AG09309 (cell line): Measurements from ENCODE around the gene PDCD1LG2.

ENCODE experiments used
- DNase-seq: peaks from one replicate; pipeline ENCODE4 v3.0.0-alpha.2; 2010; ENCODE audit warnings: low read depth
- H3K4me3 ChIP-seq: 2 replicates; pipeline ENCODE4 v1.5.1; 2011; ENCODE audit warnings: mild to moderate bottlenecking, low read depth, low read length, moderate library complexity; ENCODE audit not compliant: control insufficient read depth
- TF ChIP-seq, protein P1 (sequence below): IDR thresholded peaks from 2 replicates; pipeline ENCODE4 v1.5.1; 2011; ENCODE audit warnings: mild to moderate bottlenecking, low read depth, low read length, inconsistent platforms; ENCODE audit not compliant: insufficient read depth, control insufficient read depth; ENCODE audit errors: missing control alignments

Gene PDCD1LG2

DNA sequence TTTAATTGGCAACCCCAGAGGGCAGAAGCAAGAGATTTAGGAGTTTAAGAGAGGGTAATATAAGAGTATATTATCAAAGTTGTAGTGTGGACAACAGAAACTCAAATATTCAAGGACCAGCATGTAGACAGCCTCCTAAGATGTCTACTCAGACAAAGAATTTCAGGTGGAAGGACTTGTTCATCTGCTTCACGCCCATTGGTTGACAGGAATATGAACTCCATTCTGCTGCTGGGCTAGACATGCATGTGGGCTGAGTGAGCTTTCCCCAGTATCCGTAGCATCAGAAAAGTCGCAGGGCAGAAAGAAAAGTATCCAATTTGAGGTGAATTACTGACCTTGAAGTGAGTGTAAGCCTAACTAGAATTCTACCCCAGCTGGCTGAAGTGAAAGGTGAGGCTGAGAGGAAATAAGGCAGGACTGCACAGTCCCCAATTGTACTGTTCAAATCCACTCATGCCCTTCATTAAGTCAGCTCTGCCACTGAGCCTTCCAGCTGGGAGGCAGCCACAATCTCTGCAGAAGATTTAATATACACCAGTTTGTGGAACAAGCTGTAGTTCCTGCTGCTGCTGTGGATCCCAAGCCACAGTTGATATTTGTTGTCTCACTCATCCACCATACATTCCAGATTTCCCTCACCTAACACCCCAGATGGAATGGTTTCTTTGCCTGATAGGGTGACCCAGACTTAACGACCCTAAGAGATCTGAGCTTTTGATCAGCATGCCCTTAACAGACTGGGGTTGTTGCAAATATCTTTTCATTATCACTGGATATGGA lies 41.2 kb downstream of the PDCD1LG2 start:
- TF ChIP-seq, protein P1, sequence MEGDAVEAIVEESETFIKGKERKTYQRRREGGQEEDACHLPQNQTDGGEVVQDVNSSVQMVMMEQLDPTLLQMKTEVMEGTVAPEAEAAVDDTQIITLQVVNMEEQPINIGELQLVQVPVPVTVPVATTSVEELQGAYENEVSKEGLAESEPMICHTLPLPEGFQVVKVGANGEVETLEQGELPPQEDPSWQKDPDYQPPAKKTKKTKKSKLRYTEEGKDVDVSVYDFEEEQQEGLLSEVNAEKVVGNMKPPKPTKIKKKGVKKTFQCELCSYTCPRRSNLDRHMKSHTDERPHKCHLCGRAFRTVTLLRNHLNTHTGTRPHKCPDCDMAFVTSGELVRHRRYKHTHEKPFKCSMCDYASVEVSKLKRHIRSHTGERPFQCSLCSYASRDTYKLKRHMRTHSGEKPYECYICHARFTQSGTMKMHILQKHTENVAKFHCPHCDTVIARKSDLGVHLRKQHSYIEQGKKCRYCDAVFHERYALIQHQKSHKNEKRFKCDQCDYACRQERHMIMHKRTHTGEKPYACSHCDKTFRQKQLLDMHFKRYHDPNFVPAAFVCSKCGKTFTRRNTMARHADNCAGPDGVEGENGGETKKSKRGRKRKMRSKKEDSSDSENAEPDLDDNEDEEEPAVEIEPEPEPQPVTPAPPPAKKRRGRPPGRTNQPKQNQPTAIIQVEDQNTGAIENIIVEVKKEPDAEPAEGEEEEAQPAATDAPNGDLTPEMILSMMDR, result no peak
- DNase-seq, result no peak

DNA sequence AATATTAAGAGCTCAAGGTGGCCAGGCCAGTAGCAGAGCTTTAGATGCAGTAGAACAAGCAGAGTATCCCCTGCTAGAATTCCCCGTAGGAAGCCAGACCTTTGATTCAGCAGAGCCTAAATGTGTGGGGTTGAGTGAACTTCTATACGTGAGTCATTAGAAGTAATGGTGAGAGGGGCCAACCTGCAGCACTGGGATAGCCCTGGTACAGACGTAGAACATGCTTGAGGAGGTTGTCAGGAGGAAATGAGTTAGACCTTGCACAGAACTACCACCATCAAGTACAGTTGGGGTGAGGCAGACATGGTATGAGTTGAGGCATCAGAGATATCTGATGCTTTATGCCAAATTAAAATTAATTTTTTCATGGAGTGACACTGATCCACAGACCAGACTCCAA lies 42.0 kb downstream of the PDCD1LG2 start:
- DNase-seq, result no peak
- H3K4me3 ChIP-seq, result no peak overlapping the region
- TF ChIP-seq, protein P1, result no peak

More for the DNA sequence above, 41.2 kb downstream of the PDCD1LG2 start:
- no peak overlapping the region for H3K4me3 ChIP-seq

DNA sequence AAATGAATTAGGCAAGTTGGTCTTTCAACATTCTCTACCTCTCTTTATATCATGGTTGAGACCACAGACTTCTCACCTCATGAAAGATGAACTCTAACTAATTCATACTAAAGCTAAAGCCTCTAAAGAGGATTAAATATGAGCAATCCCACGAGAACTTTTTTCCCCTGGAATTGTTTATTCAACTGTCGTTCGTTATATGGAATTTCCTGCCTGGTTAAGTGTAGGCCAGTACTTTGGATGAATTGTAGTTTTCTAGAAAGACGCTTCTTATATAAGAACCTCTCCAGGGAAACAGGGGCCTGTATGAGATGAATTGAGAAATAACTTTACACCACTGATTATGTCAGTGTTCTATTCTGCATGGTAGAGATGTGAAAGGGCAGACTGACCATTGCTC lies 42.9 kb downstream of the PDCD1LG2 start:
- TF ChIP-seq, protein P1, result no peak
- no peak overlapping the region for H3K4me3 ChIP-seq
- DNase-seq, result peak; percentile 59

DNA sequence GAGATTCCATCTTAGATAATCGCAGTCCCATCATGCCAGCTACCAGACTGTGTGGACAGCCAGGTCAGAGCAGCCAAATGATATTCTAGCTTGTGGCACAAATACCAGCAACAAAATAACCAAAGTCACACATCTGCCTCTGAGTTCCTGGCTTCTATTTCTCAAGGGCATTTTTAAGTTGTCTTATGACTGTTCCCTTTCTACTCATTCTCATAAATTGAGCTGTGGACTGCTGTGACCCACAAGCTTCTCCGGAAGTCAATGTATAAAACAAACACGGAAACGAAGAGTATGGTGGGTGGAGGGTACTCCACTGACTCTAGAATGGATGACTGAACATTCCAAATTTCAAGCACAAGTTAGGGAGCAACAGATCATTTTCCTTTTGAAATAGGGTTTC lies 43.9 kb downstream of the PDCD1LG2 start:
- no peak for DNase-seq
- H3K4me3 ChIP-seq, result no peak overlapping the region
- TF ChIP-seq, protein P1, result no peak

DNA sequence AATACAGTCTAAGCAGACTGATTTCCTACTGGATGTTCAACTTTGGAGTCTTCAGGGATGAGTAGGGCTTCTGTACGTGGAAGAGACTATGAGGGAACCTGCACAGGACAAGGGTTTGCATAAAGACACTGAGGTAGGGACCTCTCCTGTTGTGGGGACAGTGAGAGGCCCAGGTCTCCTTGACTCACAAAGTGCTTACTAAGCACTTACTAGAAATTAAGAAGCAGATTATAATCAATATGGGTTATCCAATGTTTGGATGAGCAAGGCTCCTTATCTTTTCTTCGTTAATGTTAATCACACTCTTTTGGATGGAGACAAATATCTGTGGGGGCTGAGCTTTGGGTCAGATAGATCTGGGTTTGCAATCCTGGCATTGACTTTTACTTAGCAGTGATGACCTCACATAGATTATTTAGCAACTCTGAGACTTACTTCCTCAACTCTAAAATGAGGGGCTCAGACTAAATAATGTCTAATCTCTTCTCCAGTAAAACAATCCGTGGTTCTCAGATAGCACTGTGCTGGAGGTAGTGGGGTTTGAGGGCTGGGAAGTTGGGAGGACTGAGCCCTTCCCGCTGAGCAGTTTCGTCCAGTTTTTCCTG lies 45.9 kb downstream of the PDCD1LG2 start:
- TF ChIP-seq, protein P1, result no peak
- H3K4me3 ChIP-seq, result no peak overlapping the region
- no peak for DNase-seq

DNA sequence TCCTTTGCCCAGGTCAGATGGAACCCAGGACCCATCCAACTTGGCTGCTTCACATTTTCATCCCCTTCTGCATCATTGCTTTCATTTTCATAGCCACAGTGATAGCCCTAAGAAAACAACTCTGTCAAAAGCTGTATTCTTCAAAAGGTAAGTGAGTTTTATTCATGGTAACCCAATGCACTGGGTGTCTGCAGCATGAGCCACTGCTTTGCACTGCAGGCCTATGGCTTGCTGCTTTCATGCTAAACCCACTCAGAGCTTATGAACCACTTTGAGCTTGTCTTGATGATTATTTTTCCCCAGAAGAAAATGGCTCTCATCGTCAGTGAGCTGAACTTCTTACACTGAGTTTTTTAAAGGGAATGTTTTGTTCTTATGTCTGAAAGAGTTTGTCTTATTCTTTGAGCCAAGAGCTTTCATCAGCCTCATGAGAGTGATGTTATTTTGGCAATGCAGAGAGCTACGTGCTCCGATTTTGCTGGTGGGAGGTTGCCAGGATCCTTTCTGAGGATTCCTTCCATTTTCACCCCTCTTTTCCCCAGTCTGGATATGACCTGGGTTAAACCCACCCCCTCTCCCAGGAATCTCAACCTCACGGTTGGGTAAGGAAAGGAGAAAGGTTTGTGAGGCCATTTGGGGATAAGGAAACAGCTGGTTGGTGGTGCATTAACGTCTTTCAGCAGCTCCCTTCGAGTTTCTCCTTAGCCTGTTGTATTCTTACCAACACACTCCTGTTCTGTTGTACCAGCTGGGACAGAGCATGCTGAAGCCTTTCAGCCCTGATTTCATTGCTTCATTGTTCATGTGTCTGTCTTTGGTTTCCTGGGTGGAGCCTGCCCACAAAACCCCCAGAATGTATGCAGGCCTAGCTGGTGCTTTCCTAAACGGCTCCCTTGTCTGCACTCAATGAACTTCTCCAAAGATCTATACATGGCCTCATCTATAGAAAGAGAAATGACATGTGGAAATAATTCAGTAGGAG lies 47.6 kb downstream of the PDCD1LG2 start:
- DNase-seq, result no peak
- TF ChIP-seq, protein P1, result no peak
- H3K4me3 ChIP-seq, result no peak overlapping the region
